Measurements from ENCODE around the gene CLIC3.

The CLIC3 gene

DNA sequence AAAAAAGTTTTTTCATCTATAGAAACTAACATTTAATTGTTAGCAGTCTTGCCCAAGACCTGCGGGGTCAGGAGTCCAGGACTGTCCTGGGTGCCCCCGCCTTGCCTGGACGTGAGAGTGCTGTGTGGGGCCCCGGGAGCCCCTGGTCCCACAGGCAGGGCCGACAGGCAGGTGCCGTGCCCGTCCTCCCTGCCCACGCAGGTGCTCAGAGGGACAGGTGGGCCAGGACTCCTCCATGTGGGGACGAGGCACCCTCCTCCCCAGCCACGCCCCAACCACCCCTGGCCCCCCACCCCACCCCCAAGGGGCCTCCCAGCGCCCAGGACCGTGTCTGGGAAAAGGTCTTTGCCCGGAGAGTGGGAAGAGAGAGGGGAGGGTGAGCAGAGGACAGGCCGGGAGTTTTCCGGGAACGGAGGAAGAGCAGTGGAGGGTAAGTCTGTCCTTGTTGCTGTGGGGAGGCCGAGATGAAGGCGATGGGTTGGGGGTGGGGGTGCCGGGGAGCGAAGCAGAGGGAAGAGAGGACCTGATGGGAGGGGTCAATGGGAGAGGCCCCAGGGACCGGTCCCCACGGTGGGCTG lies 47.0 kb downstream of the CLIC3 start:
- Histone ChIP-seq H3K27me3 (ENCODE audit: insufficient read depth, insufficient read length) (no peaks in the 10 kb centered on the region), H3K9ac (ENCODE audit: insufficient read length, low read depth) (peak overlapping the region; percentile 74), H3K36me3 (ENCODE audit: insufficient read depth, insufficient read length, low read length) (no peaks in the 10 kb centered on the region), H3K4me3 (ENCODE audit: insufficient read length, low read depth) (peak overlapping the region; percentile 77), H3K4me1 (ENCODE audit: insufficient read depth, insufficient read length) (peaks cover 30% of the 10 kb centered on the region), H3K9me3 (ENCODE audit: insufficient read depth, low read length) (no peaks in the 10 kb centered on the region)
- no peak for DNase-seq (ENCODE audit: low read depth, low spot score)
- no peak for TF ChIP-seq YY1 (IDR thresholded peaks at IDR 0.05; ENCODE audit: insufficient read depth, insufficient read length)
- no peak for TF ChIP-seq ZNF274 (IDR thresholded peaks at IDR 0.05; ENCODE audit: low read depth, low read length)
- TF ChIP-seq SUZ12 (IDR thresholded peaks at IDR 0.05; ENCODE audit: extremely low read depth, insufficient read depth, insufficient read length): no peak

DNA sequence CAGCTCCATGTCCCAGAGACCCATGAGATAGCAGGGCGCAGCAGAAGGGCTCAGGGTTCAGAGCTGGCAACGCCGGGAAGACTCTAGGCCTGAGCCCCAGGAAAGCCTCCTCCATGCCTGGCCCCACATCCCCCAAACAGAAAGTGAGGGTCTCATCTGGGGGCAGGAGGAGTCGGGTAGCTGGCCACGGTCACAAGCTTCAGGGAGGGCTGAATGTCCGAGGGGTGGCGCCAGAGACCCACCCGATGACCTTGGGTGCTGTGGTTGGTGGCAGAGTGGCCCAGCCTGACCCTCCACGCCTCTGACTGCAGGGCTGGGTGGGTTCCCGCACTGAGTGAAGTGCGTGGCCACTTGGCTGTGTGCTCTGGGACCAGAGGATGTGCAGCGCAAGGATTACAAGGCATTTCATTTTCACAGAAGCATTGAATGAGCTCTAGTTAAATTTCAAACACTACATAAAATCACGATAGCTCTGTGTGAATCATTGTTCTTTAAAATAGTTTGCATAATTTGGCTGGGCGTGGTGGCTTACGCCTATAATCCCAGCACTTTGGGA lies 48.3 kb downstream of the CLIC3 start:
- DNase-seq (ENCODE audit: low read depth, low spot score): no peak
- H3K36me3 ChIP-seq (ENCODE audit: insufficient read depth, insufficient read length, low read length): peaks cover 5% of the 10 kb centered on the region
- TF ChIP-seq SUZ12 (IDR thresholded peaks at IDR 0.05; ENCODE audit: extremely low read depth, insufficient read depth, insufficient read length) (no peak), YY1 (IDR thresholded peaks at IDR 0.05; ENCODE audit: insufficient read depth, insufficient read length) (no peak)
- no peaks in the 10 kb centered on the region for H3K27me3 ChIP-seq (ENCODE audit: insufficient read depth, insufficient read length)
- no peak overlapping the region for H3K9ac ChIP-seq (ENCODE audit: insufficient read length, low read depth)
- no peaks in the 10 kb centered on the region for H3K9me3 ChIP-seq (ENCODE audit: insufficient read depth, low read length)
- H3K4me1 ChIP-seq (ENCODE audit: insufficient read depth, insufficient read length): peaks cover 32% of the 10 kb centered on the region
- H3K4me3 ChIP-seq (ENCODE audit: insufficient read length, low read depth): no peak overlapping the region

DNA sequence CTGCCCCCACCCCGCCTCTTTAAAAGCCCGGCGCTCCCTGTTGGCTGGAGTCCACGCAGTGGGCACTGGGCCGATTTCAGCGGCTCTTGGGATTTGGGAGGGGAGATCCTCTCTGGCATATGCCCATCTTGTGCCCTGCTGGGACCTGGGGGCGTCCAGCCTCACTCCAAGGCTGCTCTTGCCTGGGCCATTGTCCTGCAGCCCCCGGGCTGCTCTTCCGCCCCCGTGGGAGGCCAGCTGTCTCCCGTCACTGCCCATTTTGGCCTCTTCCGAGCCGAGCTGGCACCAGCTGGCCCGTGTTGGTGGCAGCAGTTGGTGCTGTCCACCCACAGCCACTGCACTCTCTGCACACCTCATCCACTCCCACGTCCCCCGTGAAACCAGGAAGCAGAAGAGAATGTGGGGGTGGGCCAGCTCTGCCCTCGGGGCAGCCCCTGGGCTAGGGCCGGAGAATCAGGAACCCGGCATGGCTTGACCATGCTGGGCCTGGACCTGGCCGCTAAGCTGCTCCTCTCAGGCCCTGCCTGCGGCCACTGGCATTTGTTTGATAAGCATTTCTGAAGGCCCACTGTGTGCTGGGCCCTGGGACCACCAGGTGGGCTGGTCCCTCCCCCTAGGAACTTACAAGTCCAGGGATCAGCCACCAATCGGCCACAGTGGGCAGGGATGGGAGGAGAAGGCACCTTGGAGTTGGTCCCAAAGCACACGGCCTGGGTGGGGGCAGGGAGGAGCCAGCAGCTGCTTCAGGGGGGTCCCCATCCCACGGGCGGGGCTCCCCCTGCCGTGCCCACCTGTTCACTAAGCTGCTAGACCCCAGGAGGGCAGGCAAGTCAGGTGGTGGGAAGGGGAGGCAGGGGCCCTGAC lies 49.1 kb downstream of the CLIC3 start:
- Histone ChIP-seq H3K36me3 (ENCODE audit: insufficient read depth, insufficient read length, low read length) (peaks cover 13% of the 10 kb centered on the region), H3K9ac (ENCODE audit: insufficient read length, low read depth) (no peak overlapping the region), H3K4me1 (ENCODE audit: insufficient read depth, insufficient read length) (peaks cover 32% of the 10 kb centered on the region), H3K27me3 (ENCODE audit: insufficient read depth, insufficient read length) (no peaks in the 10 kb centered on the region), H3K4me3 (ENCODE audit: insufficient read length, low read depth) (no peak overlapping the region), H3K9me3 (ENCODE audit: insufficient read depth, low read length) (no peaks in the 10 kb centered on the region)
- no peak for DNase-seq (ENCODE audit: low read depth, low spot score)
- TF ChIP-seq YY1 (IDR thresholded peaks at IDR 0.05; ENCODE audit: insufficient read depth, insufficient read length) (no peak), ZNF274 (IDR thresholded peaks at IDR 0.05; ENCODE audit: low read depth, low read length) (no peak), SUZ12 (IDR thresholded peaks at IDR 0.05; ENCODE audit: extremely low read depth, insufficient read depth, insufficient read length) (no peak)

DNA sequence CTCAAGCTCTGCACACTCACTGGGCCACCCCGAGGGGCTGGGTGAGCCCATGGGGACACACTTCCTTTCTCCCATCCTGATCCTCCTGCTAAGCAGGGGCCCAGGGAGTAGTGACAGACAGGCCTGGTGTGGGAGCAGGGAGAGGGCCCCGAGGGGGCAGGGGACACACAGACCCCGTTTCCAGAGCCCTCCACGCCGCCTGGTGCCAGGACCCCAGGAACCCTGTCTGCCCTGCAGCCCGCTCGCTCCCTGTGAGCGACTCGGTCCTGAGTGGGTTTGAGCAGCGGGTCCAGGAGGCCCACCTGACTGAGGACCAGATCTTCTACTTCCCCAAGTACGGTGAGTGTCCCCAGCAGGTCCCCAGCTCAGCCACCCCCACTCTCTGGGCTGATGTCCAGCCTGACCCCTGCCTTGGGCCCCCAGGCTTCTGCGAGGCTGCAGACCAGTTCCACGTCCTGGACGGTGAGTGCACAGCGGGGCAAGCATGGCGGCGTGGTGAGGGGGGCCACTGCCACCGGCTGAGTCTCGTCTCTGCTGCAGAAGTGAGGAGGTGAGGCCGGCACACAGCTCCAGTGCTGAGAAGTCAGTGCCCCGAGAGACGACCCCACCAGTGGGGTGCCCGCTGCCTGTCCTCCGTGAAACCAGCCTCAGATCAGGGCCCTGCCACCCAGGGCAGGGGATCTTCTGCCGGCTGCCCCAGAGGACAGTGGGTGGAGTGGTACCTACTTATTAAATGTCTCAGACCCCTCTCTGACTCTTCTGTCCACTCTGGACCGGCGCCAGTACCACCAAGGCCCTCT lies 49.9 kb downstream of the CLIC3 start:
- peaks cover 30% of the 10 kb centered on the region for H3K4me1 ChIP-seq (ENCODE audit: insufficient read depth, insufficient read length)
- TF ChIP-seq SUZ12 (IDR thresholded peaks at IDR 0.05; ENCODE audit: extremely low read depth, insufficient read depth, insufficient read length) (no peak), YY1 (IDR thresholded peaks at IDR 0.05; ENCODE audit: insufficient read depth, insufficient read length) (no peak), ZNF274 (IDR thresholded peaks at IDR 0.05; ENCODE audit: low read depth, low read length) (no peak)
- H3K9ac ChIP-seq (ENCODE audit: insufficient read length, low read depth): no peak overlapping the region
- no peak overlapping the region for H3K4me3 ChIP-seq (ENCODE audit: insufficient read length, low read depth)
- no peak for DNase-seq (ENCODE audit: low read depth, low spot score)
- H3K9me3 ChIP-seq (ENCODE audit: insufficient read depth, low read length): no peaks in the 10 kb centered on the region
- H3K36me3 ChIP-seq (ENCODE audit: insufficient read depth, insufficient read length, low read length): peaks cover 21% of the 10 kb centered on the region
- H3K27me3 ChIP-seq (ENCODE audit: insufficient read depth, insufficient read length): no peaks in the 10 kb centered on the region

DNA sequence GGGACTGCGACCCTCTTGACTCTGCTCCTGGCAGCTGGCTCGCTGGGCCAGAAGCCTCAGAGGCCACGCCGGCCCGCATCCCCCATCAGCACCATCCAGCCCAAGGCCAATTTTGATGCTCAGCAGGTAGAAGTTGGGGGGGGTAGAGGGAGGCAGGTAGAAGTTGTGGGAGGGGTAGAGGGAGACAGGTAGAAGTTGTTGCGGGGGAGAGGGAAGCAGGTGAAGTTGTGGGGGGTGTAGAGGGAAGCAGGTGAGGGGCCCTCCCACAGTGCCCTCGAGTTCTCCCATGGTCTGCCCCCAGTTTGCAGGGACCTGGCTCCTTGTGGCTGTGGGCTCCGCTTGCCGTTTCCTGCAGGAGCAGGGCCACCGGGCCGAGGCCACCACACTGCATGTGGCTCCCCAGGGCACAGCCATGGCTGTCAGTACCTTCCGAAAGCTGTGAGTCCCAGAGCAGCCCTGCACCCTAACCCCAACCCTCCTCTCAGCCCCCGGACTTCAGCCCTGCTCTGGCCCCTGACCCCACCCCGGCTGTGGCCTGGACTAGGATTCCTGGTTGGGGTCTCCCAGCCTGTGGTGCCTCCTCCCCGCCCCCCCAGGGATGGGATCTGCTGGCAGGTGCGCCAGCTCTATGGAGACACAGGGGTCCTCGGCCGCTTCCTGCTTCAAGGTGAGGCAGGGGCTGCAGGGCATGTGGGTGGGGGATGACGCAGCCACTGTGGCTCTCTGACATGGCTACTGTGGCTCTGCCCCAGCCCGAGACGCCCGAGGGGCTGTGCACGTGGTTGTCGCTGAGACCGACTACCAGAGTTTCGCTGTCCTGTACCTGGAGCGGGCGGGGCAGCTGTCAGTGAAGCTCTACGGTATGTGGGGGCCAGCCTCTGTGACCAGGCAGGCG lies 50.8 kb downstream of the CLIC3 start:
- Histone ChIP-seq H3K4me1 (ENCODE audit: insufficient read depth, insufficient read length) (peaks cover 29% of the 10 kb centered on the region), H3K36me3 (ENCODE audit: insufficient read depth, insufficient read length, low read length) (peaks cover 29% of the 10 kb centered on the region), H3K27me3 (ENCODE audit: insufficient read depth, insufficient read length) (no peaks in the 10 kb centered on the region), H3K4me3 (ENCODE audit: insufficient read length, low read depth) (no peak overlapping the region), H3K9me3 (ENCODE audit: insufficient read depth, low read length) (no peaks in the 10 kb centered on the region), H3K9ac (ENCODE audit: insufficient read length, low read depth) (no peak overlapping the region)
- DNase-seq (ENCODE audit: low read depth, low spot score): no peak
- TF ChIP-seq ZNF274 (IDR thresholded peaks at IDR 0.05; ENCODE audit: low read depth, low read length) (no peak), SUZ12 (IDR thresholded peaks at IDR 0.05; ENCODE audit: extremely low read depth, insufficient read depth, insufficient read length) (no peak), YY1 (IDR thresholded peaks at IDR 0.05; ENCODE audit: insufficient read depth, insufficient read length) (no peak)
